T-helper 1 cell treated with Interleukin-12 subunit alpha and Interleukin-12 subunit beta and Interleukin-4 antibody, amounts not matched to agents 30 μg/mL and 1 μg/mL, for 36 hours (primary cell): Measurements from ENCODE around the gene CCM2L.
"Not testable (repeated sequence)": the region's sequence is repeated elsewhere in the genome, so short reads cannot be mapped to it uniquely, and the experiment has no call there.

Experiments used
- H3K27ac Mint-ChIP-seq: one replicate; pipeline ENCODE4 v1.8.0; 2021; ENCODE audit warnings: mild to moderate bottlenecking, mixed read lengths
- H3K27me3 Mint-ChIP-seq: one replicate; pipeline ENCODE4 v1.8.0; 2021; ENCODE audit warnings: low read depth, mixed read lengths
- H3K36me3 Mint-ChIP-seq: one replicate; pipeline ENCODE4 v1.8.0; 2021; ENCODE audit warnings: low read depth, mixed read lengths
- H3K4me1 Mint-ChIP-seq: one replicate; pipeline ENCODE4 v1.8.0; 2021; ENCODE audit warnings: low read depth, mixed read lengths
- H3K4me3 Mint-ChIP-seq: one replicate; pipeline ENCODE4 v1.8.0; 2021; ENCODE audit warnings: mild to moderate bottlenecking, moderate library complexity, mixed read lengths
- H3K9me3 Mint-ChIP-seq: one replicate; pipeline ENCODE4 v1.8.0; 2021; ENCODE audit warnings: mixed read lengths

Gene CCM2L

DNA sequence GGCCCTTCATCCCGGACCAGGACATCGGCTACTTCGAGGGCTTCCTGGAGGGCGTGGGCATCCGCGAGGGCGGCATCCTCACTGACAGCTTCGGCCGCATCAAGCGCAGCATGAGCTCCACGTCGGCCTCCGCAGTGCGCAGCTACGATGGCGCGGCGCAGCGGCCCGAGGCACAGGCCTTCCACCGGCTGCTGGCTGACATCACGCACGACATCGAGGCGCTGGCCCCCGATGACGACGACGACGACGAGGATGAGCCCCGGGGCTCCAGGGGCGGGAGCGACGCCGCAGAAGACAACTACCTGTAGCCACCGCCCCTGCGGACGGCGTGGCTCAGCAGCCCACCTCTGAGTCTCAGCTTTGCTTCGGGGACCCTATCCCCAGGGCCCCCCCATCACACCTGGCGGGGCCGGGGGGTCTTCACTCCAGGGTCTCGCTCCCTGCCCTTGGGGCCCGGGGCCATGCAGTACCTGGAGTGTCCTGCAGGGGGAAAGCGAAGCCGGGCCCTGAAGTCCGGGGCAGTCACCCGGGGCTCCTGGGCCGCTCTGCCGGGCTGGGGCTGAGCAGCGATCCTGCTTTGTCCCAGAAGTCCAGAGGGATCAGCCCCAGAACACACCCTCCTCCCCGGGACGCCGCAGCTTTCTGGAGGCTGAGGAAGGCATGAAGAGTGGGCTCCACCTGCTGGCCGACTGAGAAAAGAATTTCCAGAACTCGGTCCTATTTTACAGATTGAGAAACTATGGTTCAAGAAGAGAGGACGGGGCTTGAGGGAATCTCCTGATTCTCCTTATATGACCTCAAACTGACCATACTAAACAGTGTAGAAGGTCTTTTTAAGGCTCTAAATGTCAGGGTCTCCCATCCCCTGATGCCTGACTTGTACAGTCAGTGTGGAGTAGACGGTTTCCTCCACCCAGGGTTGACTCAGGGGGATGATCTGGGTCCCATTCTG is 21.0 kb downstream of the CCM2L start:
- Mint-ChIP-seq H3K36me3 (no peaks in the 10 kb centered on the region), H3K4me1 (no peaks in the 10 kb centered on the region), H3K4me3 (no peak overlapping the region), H3K9me3 (no peaks in the 10 kb centered on the region), H3K27ac (no peak overlapping the region), H3K27me3 (peaks cover 46% of the 10 kb centered on the region)

DNA sequence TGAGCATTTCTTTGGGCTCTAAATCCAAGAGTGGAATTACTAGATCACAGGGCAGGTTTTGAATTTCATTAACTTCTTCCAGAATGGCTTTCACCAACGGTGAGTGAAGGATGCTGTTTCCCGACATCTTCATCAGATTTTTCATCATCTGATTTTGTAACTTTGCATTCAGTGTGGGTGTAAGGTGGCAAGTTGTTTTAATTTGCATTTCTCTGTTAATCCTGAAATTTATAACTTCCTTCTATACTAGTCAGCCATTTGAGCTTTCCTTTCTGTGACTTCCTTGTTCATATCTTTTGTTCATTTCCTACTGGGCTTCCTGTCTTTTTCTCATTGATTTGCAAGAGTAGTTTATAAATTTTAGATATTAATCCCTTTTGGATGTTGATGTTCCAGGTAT is 23.1 kb downstream of the CCM2L start:
- H3K27ac Mint-ChIP-seq: no peak overlapping the region
- no peaks in the 10 kb centered on the region for H3K9me3 Mint-ChIP-seq
- no peaks in the 10 kb centered on the region for H3K4me1 Mint-ChIP-seq
- H3K27me3 Mint-ChIP-seq: peaks cover 50% of the 10 kb centered on the region
- no peaks in the 10 kb centered on the region for H3K36me3 Mint-ChIP-seq
- H3K4me3 Mint-ChIP-seq: no peak overlapping the region

DNA sequence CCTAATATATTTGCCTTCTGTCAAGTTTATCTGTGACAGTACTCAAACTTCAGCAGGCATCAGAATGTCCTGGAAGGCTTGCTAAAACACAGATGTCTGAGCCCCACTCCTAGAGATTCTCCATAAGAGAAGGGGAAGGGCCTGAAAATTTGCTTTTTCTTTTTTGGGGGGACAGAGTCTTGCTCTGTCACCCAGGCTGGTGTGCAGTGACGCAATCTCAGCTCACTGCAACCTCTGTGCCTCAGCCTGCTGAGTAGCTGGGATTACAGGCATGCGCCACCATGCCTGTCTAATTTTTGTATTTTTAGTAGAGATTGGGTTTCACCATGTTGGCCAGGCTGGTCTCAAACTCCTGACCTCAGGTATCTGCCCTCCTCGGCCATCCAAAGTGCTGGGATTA is 23.5 kb downstream of the CCM2L start:
- not testable (repeated sequence) for H3K9me3 Mint-ChIP-seq, H3K4me1 Mint-ChIP-seq, H3K27ac Mint-ChIP-seq, H3K36me3 Mint-ChIP-seq, H3K4me3 Mint-ChIP-seq
- H3K27me3 Mint-ChIP-seq: peaks cover 50% of the 10 kb centered on the region

DNA sequence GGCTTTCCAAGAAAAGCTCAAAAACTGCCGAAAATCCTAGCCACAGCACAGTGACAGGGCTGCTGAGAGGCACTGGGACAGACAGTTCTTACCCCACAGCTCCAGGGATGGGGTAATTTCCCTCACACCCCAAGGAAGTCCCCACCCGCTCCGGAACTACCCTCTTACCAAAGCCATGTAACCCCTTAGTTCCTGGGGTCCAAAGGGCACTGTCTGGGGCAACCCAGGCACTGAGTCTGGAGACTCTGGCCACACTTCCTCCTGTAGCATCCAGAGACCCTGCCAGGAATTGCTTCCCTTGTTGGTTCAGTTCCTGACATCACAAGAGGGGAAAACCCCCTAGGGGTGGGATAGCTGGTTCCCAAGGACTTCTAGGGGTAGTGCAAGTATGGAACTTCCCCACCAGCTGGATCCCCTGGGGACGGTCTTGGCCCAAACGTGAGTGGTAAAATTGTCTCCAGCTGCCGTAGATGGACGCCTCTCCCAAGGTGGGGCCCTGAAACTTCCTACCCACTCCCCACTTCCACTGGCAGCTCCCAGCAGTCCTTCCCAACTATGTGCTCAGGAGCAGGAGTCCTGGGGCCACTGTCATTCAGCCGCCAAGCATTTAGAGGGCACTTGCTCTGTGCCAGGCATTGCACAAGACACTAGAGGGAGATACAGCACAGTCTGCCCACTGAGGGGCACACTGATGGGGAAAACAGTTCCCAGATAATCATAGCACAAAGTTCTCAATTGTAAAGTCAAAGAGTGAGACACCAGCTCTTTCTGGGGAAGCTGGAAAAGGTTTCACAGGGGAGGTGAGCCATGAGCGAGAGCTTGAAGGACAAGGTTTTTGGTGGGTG is 24.6 kb downstream of the CCM2L start:
- Mint-ChIP-seq H3K4me1 (no peaks in the 10 kb centered on the region), H3K9me3 (no peaks in the 10 kb centered on the region), H3K27ac (no peak overlapping the region), H3K27me3 (peaks cover 59% of the 10 kb centered on the region), H3K36me3 (no peaks in the 10 kb centered on the region), H3K4me3 (no peak overlapping the region)

DNA sequence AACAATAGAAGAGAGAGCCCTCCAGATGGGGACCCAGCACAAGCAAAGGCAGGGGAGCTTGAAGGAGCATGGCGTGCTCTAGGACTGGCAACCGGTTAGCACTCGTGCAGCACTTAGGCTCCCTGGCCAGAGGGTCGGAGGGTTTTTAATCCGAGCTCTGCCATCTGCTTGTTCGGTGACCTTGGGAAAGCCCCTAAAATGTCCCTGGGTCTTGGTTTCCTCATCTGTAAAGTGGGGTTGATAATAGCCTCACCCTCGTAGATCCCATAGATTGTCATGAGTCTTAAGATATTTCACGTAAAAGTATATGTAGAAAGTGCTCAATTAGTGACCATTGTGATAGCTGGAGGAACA is 25.2 kb downstream of the CCM2L start:
- Mint-ChIP-seq H3K4me1 (no peaks in the 10 kb centered on the region), H3K9me3 (no peaks in the 10 kb centered on the region), H3K27ac (no peak overlapping the region), H3K27me3 (peaks cover 58% of the 10 kb centered on the region), H3K36me3 (no peaks in the 10 kb centered on the region), H3K4me3 (no peak overlapping the region)

DNA sequence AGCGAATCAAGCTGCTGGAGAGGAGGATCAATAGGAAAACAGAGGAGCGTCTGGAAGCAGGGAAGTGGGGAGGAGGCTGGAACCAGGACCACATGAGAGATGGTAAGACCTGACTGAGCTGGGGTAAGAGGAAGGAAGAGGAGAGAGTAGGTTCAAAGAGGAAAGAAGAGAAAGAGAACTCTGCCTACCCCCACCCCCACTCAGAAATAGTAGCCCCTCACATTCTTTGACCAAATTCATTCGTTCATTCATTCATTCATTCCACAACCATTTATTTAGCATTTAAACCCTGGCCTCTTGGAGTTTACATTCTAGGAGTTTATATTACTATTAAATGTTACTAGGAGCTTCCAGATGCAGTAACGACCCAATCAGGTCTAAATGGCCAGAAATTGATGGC is 26.0 kb downstream of the CCM2L start:
- no peak overlapping the region for H3K27ac Mint-ChIP-seq
- no peaks in the 10 kb centered on the region for H3K36me3 Mint-ChIP-seq
- H3K27me3 Mint-ChIP-seq: peaks cover 65% of the 10 kb centered on the region
- no peak overlapping the region for H3K4me3 Mint-ChIP-seq
- no peaks in the 10 kb centered on the region for H3K9me3 Mint-ChIP-seq
- no peaks in the 10 kb centered on the region for H3K4me1 Mint-ChIP-seq

DNA sequence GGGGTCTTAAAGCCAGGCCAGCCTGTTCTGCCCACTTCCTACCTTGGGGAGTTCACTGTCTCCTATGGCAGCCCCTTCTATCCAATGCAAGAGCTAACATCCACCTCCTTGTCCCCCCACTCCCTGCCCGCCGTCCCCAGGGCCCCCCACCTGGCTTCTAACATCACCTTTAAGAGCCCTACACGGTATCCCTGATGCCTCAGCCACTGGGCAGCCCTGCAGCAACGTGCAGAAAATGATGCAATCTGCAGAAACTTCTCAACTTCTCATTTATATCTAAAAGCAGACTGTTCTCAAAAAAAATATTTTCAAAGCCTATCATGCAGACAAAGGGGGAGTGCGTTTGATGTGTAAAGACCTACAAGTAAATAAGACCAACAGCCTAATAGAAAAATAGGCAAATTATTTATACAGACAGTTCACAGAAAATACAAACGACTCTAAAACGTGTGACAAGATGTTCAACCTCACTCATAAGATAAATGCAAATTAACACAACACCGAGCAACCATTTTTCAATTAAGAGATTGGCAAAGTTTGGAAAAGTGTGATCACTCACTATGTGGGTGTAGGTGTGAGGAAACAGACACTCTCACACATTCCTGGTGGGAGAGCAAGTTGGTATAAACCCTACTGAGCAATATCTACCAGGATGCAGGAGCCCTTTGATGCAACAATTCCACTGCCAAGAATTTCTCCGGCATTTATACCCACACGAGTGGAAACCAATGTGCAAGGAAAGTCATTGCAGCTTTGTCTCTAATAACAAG is 26.7 kb downstream of the CCM2L start:
- Mint-ChIP-seq H3K36me3 (no peaks in the 10 kb centered on the region), H3K4me3 (no peak overlapping the region), H3K27me3 (peaks cover 66% of the 10 kb centered on the region), H3K9me3 (no peaks in the 10 kb centered on the region), H3K4me1 (no peaks in the 10 kb centered on the region), H3K27ac (no peak overlapping the region)

DNA sequence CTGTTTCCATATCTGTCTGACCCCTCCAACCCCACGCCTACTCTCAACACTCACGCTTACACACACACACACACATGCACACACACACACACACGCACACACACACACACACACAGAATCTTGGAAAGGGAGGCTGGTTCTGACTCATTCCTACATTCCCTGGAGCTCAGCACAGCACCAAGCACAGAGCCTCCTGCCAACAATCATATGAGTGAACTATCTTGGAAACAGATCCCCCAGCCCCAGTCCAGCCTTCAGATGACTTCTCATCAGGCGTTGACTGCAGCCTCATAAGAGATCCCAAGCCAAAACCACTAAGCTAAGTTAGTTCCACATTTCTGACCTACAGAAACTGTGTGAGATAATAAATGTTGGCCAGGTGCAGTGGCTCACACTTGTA is 27.7 kb downstream of the CCM2L start:
- Mint-ChIP-seq H3K27ac (no peak overlapping the region), H3K4me1 (no peaks in the 10 kb centered on the region), H3K27me3 (peaks cover 66% of the 10 kb centered on the region), H3K4me3 (no peak overlapping the region), H3K9me3 (no peaks in the 10 kb centered on the region), H3K36me3 (no peaks in the 10 kb centered on the region)

DNA sequence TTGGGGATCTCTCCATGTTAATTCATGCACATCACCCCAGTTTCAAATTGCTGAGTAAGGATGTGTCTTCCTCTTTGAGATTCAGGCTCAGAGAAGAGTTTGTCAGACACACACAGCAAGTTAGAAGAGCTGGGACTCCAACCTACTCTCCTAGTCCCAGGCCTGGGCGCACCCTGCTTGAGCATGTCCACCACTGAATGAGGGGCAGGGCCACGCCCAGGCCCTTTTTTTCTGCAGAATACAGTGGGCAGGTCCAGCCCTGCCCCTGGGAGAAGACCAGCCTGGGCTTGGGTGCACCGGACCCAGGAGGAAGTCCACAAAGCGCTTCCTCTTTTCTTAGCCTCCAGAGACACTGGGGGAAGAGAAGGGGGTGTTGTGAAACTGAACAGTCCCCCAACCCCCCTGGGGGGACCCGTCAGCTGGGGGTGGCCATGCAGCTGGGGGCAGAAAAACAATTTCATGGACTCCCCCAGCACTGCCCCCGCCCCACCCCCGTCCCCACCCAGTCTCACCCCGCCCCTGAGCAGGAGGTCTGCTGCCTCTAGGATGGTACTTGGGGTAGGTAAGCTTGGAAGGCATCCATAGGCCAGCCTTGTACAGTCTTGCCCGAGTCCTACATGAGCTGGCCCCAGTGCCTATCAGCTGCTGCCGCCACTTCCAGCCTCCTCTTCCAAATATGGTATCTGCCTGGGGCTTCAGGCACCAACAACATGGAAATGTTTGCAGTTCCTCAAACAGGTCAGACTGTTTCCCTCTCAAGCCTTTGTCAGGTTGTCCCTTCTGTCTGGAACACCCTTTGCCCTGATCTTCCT is 30.1 kb downstream of the CCM2L start:
- Mint-ChIP-seq H3K27me3 (peaks cover 63% of the 10 kb centered on the region), H3K27ac (no peak overlapping the region), H3K4me3 (no peak overlapping the region), H3K9me3 (no peaks in the 10 kb centered on the region), H3K4me1 (no peaks in the 10 kb centered on the region), H3K36me3 (no peaks in the 10 kb centered on the region)

DNA sequence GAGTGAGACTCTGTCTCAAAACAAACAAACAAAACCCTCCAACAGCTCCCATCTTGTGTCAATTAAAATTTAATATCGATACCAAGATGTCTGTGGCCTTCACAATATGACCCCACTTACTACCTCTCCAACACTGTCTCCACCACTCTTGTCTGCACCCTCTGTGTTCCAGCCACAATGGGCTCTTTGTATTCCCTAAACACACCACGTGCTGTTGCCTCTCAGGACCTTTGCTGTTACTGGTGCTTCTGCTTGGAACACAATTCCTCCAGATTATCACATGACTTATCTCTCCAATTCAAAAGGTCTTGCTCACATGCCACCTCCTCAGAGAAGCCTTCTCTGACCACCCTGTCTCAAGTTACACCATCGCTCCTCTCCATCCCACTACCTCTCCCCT is 35.8 kb downstream of the CCM2L start:
- Mint-ChIP-seq H3K4me3 (no peak overlapping the region), H3K27ac (no peak overlapping the region)

DNA sequence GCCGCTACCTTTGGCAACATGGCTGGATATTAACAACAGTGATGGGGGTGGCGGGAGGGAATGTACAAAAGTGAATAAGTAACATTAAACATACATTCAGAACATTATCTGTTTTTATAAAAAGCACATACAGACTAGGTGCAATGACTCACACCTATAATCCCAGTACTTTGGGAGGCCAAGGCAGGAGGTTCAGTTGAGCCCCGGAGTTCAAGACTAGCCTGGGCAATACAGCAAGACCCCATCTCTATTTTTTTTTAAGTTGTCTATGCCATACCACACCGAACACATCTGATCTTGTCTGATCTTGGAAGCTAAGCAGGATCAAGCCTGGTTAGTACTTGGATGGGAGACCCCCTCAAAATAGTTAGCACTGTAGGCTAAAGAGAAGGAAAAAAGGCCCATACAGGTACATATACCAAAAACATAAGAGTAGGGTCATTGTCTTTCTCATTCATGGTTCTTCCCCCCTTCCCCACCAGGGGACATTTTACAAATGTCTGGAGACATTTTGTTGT is 40.1 kb downstream of the CCM2L start:
- Mint-ChIP-seq H3K27ac (no peak overlapping the region), H3K9me3 (no peaks in the 10 kb centered on the region), H3K36me3 (no peaks in the 10 kb centered on the region), H3K27me3 (peaks cover 75% of the 10 kb centered on the region), H3K4me1 (peaks cover 16% of the 10 kb centered on the region), H3K4me3 (no peak overlapping the region)

More for the DNA sequence above, 35.8 kb downstream of the CCM2L start:
- H3K4me1 Mint-ChIP-seq: peaks cover 3% of the 10 kb centered on the region
- H3K27me3 Mint-ChIP-seq: peaks cover 69% of the 10 kb centered on the region
- H3K36me3 Mint-ChIP-seq: no peaks in the 10 kb centered on the region
- no peaks in the 10 kb centered on the region for H3K9me3 Mint-ChIP-seq

DNA sequence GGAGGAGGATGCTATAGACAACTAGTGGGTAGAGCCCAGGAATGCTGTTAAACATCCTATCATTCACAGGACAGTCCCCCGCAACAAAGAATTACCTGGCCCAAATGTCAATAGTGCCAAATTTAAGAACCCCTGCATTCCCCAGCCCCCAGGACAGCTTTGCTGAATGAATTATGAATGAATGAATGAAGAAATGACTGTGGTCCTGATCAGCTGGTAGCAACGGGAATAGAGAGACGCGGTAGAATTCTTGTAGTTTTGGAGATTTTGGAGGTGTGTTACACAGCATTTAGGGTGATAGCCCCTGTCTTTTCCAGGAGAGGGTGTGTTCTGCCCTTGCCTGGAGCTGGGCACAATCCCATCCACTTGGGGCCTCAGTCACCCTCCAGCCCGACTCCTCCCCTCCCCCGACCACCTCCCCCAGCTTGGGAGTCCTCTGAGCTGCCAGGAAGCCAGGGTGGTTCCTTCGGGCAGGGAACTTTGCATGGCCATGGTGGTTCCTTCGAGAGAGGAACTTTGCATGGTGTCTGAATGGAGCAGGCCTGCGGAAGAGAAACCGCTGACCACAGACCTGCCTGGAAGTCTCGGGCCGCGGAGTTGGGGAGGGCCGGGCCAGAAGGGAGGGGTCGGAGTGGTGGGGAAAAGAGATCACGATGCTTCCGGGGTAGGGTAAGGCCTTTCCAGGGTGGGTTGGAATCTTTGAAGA is 40.8 kb downstream of the CCM2L start:
- Mint-ChIP-seq H3K4me3 (peak overlapping the region; percentile 80), H3K27ac (peak overlapping the region; percentile 6), H3K36me3 (no peaks in the 10 kb centered on the region), H3K4me1 (peaks cover 16% of the 10 kb centered on the region), H3K27me3 (peaks cover 70% of the 10 kb centered on the region), H3K9me3 (no peaks in the 10 kb centered on the region)

DNA sequence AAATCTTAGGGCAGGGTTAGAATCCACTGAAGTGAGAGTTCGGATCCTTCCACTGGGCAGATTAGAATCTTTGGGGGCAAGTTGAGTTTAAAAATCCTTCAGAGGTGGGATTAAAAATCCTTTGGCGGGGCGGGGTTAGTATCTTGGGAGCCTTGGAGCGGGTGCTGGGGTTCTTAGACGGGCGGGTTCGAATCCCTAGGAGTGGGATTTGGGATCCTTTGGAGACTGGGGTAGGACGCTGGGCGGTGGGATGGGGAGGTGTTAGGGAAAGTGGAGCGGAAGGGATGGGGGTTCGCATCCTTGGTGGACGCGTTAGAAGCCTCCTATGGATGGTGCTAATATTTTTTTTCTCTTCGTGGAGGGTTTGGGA is 41.5 kb downstream of the CCM2L start:
- H3K36me3 Mint-ChIP-seq: no peaks in the 10 kb centered on the region
- peaks cover 64% of the 10 kb centered on the region for H3K27me3 Mint-ChIP-seq
- H3K4me3 Mint-ChIP-seq: peak overlapping the region; percentile 80
- no peaks in the 10 kb centered on the region for H3K9me3 Mint-ChIP-seq
- no peak overlapping the region for H3K27ac Mint-ChIP-seq
- H3K4me1 Mint-ChIP-seq: peaks cover 16% of the 10 kb centered on the region
